ENCODE results near the gene ATOH8.

Gene ATOH8

DNA sequence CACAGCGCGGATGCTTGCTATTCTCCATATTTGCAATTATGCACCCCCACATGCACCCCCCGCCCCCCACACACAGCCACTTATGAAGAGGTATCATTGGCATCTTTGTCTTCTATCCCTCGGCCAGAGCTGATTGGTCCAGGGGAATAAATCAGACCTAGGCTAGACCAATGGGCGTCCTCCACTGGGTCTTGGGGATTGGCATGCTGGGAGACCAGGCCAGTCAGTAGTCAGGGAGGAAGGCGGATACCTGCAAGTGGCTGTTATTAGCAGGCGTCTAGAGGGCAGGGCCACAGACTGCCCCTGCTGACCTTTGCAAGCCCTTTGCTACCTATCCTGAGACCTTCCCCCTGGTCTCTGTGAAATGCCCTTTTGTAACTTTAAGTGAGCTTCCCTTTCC is 30.0 kb downstream of the ATOH8 start:
- no peak overlapping the region for H3K27ac ChIP-seq (replicated peaks)
- H3K4me3 ChIP-seq (replicated peaks; ENCODE audit: insufficient read depth, low read length) = no peak overlapping the region
- H3K27me3 ChIP-seq (ENCODE audit: insufficient read depth, poor library complexity, severe bottlenecking) = no peaks in the 10 kb centered on the region
- DNase-seq (ENCODE audit: low read depth in 1 of 2, low spot score in 1 of 2) = no peak
- TF ChIP-seq, protein P1, sequence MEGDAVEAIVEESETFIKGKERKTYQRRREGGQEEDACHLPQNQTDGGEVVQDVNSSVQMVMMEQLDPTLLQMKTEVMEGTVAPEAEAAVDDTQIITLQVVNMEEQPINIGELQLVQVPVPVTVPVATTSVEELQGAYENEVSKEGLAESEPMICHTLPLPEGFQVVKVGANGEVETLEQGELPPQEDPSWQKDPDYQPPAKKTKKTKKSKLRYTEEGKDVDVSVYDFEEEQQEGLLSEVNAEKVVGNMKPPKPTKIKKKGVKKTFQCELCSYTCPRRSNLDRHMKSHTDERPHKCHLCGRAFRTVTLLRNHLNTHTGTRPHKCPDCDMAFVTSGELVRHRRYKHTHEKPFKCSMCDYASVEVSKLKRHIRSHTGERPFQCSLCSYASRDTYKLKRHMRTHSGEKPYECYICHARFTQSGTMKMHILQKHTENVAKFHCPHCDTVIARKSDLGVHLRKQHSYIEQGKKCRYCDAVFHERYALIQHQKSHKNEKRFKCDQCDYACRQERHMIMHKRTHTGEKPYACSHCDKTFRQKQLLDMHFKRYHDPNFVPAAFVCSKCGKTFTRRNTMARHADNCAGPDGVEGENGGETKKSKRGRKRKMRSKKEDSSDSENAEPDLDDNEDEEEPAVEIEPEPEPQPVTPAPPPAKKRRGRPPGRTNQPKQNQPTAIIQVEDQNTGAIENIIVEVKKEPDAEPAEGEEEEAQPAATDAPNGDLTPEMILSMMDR (IDR thresholded peaks at IDR 0.05; ENCODE audit: insufficient read depth, low read length) = no peak
- TF ChIP-seq SPI1 (IDR thresholded peaks at IDR 0.05; ENCODE audit: borderline replicate concordance, low read depth) (no peak), POLR2AphosphoS5 (IDR thresholded peaks at IDR 0.05; ENCODE audit: low read depth) (no peak), GABPA (IDR thresholded peaks at IDR 0.05; ENCODE audit: low read depth) (no peak)
- TF ChIP-seq, protein P2, sequence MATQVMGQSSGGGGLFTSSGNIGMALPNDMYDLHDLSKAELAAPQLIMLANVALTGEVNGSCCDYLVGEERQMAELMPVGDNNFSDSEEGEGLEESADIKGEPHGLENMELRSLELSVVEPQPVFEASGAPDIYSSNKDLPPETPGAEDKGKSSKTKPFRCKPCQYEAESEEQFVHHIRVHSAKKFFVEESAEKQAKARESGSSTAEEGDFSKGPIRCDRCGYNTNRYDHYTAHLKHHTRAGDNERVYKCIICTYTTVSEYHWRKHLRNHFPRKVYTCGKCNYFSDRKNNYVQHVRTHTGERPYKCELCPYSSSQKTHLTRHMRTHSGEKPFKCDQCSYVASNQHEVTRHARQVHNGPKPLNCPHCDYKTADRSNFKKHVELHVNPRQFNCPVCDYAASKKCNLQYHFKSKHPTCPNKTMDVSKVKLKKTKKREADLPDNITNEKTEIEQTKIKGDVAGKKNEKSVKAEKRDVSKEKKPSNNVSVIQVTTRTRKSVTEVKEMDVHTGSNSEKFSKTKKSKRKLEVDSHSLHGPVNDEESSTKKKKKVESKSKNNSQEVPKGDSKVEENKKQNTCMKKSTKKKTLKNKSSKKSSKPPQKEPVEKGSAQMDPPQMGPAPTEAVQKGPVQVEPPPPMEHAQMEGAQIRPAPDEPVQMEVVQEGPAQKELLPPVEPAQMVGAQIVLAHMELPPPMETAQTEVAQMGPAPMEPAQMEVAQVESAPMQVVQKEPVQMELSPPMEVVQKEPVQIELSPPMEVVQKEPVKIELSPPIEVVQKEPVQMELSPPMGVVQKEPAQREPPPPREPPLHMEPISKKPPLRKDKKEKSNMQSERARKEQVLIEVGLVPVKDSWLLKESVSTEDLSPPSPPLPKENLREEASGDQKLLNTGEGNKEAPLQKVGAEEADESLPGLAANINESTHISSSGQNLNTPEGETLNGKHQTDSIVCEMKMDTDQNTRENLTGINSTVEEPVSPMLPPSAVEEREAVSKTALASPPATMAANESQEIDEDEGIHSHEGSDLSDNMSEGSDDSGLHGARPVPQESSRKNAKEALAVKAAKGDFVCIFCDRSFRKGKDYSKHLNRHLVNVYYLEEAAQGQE (IDR thresholded peaks at IDR 0.05; ENCODE audit: insufficient replicate concordance, low read depth) = no peak

DNA sequence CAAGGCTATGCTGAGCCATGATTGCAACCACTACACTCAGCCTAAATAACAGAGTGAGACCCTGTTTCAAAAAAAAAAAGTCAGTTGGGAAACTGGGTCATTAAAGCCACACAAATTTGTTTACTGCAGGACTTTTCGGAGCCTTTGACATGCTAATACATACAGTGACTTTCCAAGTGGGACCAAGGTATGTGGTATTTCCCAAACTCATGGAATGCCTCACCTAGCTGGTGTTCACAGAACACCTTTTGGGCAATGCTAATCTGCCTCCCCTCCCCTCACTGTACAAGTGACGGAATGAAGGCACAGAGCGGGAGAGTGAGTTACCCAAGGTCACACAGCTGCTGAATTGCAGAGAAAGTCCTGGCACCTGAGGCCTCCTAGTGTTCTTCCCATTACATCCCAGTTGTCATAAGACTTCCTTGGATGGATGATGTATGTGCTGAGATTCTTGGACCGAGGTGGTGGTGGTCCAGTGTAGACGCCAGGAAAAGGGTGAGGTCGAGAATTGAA is 30.7 kb downstream of the ATOH8 start:
- Histone ChIP-seq H3K27me3 (ENCODE audit: insufficient read depth, poor library complexity, severe bottlenecking) (no peaks in the 10 kb centered on the region), H3K27ac (replicated peaks) (no peak overlapping the region), H3K4me3 (replicated peaks; ENCODE audit: insufficient read depth, low read length) (no peak overlapping the region)
- no peak for DNase-seq (ENCODE audit: low read depth in 1 of 2, low spot score in 1 of 2)
- TF ChIP-seq GABPA (IDR thresholded peaks at IDR 0.05; ENCODE audit: low read depth) = no peak
- no peak for TF ChIP-seq SPI1 (IDR thresholded peaks at IDR 0.05; ENCODE audit: borderline replicate concordance, low read depth)
- TF ChIP-seq, protein P2 (IDR thresholded peaks at IDR 0.05; ENCODE audit: insufficient replicate concordance, low read depth) = no peak
- TF ChIP-seq, protein P1 (IDR thresholded peaks at IDR 0.05; ENCODE audit: insufficient read depth, low read length) = no peak
- no peak for TF ChIP-seq POLR2AphosphoS5 (IDR thresholded peaks at IDR 0.05; ENCODE audit: low read depth)

DNA sequence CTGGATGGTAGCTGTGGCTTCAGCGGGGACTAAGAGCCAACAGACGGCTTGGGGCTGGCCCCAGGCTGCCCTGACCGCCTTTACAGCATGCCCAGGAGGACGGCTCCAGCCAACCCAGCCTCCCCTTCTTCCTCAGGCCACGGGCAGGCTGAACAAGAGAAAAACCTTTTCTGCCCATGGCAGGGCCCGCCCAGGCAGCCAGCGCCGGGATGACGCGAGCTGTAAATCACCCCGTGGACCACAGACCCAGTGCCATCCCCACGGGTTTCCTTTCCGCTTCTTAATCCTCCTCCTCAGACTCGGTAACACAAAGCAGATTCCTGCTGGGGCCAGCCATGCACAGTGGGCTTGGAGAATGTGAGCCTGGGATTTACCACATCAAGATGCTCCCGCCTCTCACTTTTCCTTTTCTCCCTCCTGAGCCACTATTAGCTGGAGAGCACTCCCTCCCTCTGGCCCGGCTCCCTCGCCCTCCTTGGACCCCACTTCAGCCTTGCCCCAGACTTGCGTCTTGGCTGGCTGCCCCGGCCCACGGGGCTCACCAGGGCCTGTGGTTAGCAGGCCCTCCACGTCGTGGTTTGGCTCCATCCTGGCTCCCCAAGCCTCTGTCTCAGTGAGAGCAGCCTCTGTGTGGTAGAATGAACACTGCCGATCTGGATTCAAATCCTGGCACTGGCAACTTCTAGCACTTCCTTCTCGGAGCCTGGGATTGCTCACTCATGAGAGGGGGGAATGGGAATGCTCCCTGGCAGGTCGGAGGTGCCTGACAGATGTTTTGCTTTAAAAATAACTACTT is 31.4 kb downstream of the ATOH8 start:
- Histone ChIP-seq H3K27me3 (ENCODE audit: insufficient read depth, poor library complexity, severe bottlenecking) (no peaks in the 10 kb centered on the region), H3K27ac (replicated peaks) (no peak overlapping the region), H3K4me3 (replicated peaks; ENCODE audit: insufficient read depth, low read length) (no peak overlapping the region)
- TF ChIP-seq, protein P1 (IDR thresholded peaks at IDR 0.05; ENCODE audit: insufficient read depth, low read length) = no peak
- TF ChIP-seq, protein P2 (IDR thresholded peaks at IDR 0.05; ENCODE audit: insufficient replicate concordance, low read depth) = no peak
- TF ChIP-seq SPI1 (IDR thresholded peaks at IDR 0.05; ENCODE audit: borderline replicate concordance, low read depth) (no peak), POLR2AphosphoS5 (IDR thresholded peaks at IDR 0.05; ENCODE audit: low read depth) (no peak), GABPA (IDR thresholded peaks at IDR 0.05; ENCODE audit: low read depth) (no peak)
- no peak for DNase-seq (ENCODE audit: low read depth in 1 of 2, low spot score in 1 of 2)
